Subcutaneous adipose tissue (tissue), 4 donors: ENCODE data around the gene VWA7. TPM values are rescaled to one million over a fixed set of nuclear protein-coding genes. Genes with fewer than 3 reads are reported as not detected.

Experiments used
- CTCF ChIP-seq: fragments of 450-650 bp; IDR thresholded peaks from one replicate; pipeline ENCODE4 v1.5.1; 2016; ENCODE audit warnings: low read depth, mild to moderate bottlenecking, control low read depth, antibody characterized with exemption, moderate library complexity
- total RNA-seq, 4 donors: library from RNA; depleted of rRNA; stranded (reverse); fragments of >200 nt; gene quantifications; one replicate each; pipeline ENCODE4 v1.1.0, GENCODE V29; 2016

VWA7 gene
- total RNA-seq, 4 donors from 2014 or later, result not detected

- no peak for TF ChIP-seq CTCF
Observed at GRCh38 chr6:31734821-31735406, 42.2 kb downstream of the VWA7 start.

GRCh38 chr6:31734247-31734820, 42.8 kb downstream of the VWA7 start:
- no peak for TF ChIP-seq CTCF

- no peak for TF ChIP-seq CTCF
Observed at GRCh38 chr6:31733734-31734133, 43.4 kb downstream of the VWA7 start.

- no peak for TF ChIP-seq CTCF
Observed at GRCh38 chr6:31732029-31732428, 45.1 kb downstream of the VWA7 start.

- TF ChIP-seq CTCF, result no peak
Observed at GRCh38 chr6:31730631-31731086, 46.5 kb downstream of the VWA7 start.

GRCh38 chr6:31729979-31730630, 47.0 kb downstream of the VWA7 start:
- TF ChIP-seq CTCF, result no peak

- no peak for TF ChIP-seq CTCF
Observed at GRCh38 chr6:31729515-31729978, 47.6 kb downstream of the VWA7 start.
